ENCODE results near the gene AMOTL2. TPM values are rescaled to one million over a fixed set of nuclear protein-coding genes. Genes with fewer than 3 reads are reported as not detected.

Gene AMOTL2
- total RNA-seq, 4 donors from 2014 or later: 49.4 to 87.5 (median 61.4) TPM

DNA sequence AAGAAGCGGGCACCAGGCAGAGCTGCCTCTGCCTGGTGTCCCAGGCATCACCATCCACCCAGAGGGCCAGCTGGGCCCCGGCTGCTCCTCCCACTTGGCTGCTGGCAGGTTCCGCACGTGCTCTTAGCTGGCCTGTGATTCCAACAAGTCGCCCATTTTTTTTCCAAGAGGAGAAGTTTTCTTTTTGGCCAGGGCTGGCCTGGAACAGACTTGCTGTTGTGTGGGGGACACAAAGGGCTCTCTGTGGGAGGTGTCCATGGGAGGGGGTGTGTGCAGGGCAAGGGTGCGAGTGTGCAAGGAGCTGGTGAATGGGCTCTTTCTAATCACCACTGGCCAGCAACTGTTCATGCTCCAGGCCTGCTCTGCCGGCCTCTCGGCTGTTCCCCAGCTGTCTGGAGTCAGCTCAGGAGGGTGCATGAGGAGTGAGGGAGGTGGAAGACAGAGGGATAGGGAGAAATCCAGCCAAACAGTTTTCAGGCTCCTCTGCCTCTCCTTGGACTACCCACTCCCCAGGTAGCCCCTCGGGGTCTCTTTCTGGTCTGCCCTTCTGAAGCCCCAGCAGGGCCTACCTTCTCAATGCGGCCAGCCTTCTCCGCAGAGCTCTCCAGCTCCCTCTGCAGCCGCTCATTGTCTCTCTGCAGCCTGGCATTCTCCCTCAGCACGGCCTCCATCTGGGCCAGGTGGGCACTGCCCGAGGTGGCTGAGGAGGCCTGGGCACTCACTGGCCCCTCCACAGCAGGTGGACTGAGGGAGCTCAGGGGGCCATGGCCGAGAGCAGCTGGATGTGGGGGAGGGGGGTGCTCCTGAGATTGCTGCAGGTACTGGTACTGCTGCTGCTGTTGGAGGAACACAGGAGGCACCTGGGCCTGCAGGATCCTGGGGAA lies 7.1 kb downstream of the AMOTL2 start:
- H3K27ac ChIP-seq: peak overlapping the region; percentile 97 to 99
- intact Hi-C loops (cut with DNase I; ENCODE audit: low total_unique reads): no loop called here
- no peaks in the 10 kb centered on the region for H3K36me3 ChIP-seq
- TF ChIP-seq, protein P1, sequence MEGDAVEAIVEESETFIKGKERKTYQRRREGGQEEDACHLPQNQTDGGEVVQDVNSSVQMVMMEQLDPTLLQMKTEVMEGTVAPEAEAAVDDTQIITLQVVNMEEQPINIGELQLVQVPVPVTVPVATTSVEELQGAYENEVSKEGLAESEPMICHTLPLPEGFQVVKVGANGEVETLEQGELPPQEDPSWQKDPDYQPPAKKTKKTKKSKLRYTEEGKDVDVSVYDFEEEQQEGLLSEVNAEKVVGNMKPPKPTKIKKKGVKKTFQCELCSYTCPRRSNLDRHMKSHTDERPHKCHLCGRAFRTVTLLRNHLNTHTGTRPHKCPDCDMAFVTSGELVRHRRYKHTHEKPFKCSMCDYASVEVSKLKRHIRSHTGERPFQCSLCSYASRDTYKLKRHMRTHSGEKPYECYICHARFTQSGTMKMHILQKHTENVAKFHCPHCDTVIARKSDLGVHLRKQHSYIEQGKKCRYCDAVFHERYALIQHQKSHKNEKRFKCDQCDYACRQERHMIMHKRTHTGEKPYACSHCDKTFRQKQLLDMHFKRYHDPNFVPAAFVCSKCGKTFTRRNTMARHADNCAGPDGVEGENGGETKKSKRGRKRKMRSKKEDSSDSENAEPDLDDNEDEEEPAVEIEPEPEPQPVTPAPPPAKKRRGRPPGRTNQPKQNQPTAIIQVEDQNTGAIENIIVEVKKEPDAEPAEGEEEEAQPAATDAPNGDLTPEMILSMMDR (IDR thresholded peaks at IDR 0.05): no peak
- TF ChIP-seq POLR2A (IDR thresholded peaks at IDR 0.05): no peak
- no peak overlapping the region for H3K4me3 ChIP-seq
- peaks cover 10 to 78% of the 10 kb centered on the region in 2 donors for H3K4me1 ChIP-seq
- H3K9me3 ChIP-seq: no peaks in the 10 kb centered on the region
- DNase-seq: peak in 1 of 2 donors; percentile 59
- H3K27me3 ChIP-seq: no peaks in the 10 kb centered on the region

DNA sequence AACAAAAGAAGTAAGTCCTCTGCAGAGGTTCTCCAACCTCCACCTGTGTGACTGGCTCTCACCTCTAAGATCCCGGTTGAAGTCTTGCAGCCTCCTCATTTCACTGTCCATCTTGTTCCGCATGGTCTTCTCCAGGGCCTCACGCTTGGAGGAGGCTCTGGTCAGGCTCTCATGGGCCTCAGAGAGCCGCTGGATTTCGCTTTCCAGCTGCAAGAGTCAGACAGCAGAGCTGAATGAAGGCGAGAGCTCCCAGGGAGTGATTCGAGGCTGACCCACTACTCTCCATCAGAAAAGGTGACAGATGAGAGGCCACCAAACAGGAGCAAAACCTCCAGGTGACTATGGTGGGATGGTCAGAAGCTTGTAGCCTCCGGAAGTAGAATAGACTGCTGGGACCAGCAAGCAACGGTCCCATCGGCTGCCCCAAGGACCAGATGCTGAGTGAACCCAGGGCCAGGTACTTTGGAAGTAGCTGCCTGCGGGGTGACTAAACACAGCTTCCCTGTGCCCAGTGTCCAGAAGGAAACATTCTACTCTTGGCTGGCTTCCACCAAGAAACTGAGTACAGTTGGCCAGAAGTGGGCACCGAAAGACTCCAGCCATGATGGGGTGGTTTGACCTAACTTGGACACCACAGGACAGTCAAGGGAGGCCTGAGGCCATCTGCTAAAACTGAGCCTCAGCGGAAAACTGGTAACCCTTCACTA lies 7.9 kb downstream of the AMOTL2 start:
- H3K27ac ChIP-seq: peak overlapping the region; percentile 97 to 99

DNA sequence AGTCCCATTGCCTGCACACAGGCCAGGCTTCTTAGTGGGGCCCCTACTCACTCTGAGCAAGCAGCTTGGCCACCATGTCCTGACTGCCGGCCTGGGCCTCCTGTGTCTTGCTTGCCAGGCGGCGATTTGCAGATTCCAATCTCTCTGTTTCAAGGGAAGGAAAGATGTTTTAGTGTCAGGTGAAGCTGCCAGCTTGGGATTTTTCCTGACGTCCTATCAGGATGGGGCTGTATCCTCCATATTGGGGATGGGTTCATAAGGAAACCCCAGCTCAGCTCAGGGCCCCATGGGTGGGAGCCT lies 8.5 kb downstream of the AMOTL2 start:
- Histone ChIP-seq H3K27me3 (no peaks in the 10 kb centered on the region), H3K4me3 (no peak overlapping the region), H3K4me1 (peaks cover 5 to 71% of the 10 kb centered on the region in 2 donors), H3K27ac (peak overlapping the region; percentile 97 to 99), H3K9me3 (no peaks in the 10 kb centered on the region), H3K36me3 (no peaks in the 10 kb centered on the region)
- TF ChIP-seq POLR2A (IDR thresholded peaks at IDR 0.05): no peak
- TF ChIP-seq, protein P1 (IDR thresholded peaks at IDR 0.05): no peak
- no peak for DNase-seq
- intact Hi-C loops (cut with DNase I; ENCODE audit: low total_unique reads): no loop called here

More for the DNA sequence above, 7.9 kb downstream of the AMOTL2 start:
- Histone ChIP-seq H3K4me1 (peaks cover 10 to 76% of the 10 kb centered on the region in 2 donors), H3K4me3 (no peak overlapping the region), H3K27me3 (no peaks in the 10 kb centered on the region), H3K36me3 (no peaks in the 10 kb centered on the region), H3K9me3 (no peaks in the 10 kb centered on the region)
- intact Hi-C loops (cut with DNase I; ENCODE audit: low total_unique reads): no loop called here
- TF ChIP-seq, protein P1 (IDR thresholded peaks at IDR 0.05): no peak
- no peak for TF ChIP-seq POLR2A (IDR thresholded peaks at IDR 0.05)
- DNase-seq: no peak

DNA sequence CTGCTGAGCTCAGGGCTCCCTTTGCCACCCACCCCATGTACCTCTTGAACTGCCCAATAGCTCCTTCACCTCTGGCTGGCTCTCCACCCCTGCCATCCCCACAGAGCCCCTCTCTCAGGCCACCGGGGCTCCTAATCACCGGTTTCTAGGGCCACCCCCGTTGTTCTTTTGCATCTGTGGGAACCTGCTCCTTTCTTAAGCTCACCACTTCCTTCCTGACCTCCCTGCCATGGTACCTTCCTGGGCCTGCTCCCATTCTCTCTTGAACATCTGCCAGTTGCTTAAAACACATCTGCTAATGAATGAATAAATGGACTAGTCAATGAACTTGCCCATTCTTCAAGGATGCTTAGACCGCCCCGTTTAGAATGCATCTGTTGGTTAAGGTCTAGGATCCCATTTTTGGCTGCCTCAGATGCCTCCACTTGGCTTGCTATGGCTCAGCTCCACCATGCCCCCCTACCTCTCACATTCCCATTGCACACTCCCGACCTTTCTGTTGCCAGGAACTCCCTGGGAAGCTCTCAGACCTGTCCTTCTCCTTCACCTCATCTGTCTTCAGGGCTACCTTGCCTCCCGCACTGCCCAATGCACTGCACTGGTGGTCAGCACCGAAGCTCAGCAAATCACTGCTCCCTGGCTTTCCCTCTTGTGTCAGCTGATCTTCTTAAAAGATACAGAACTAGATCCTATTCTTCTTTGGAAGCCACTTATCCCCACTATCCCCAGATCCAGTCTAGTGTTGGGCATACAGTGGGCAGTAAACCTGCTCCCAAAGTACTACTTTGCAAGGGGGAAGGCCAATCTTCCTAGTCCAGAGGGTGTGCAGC lies 9.1 kb downstream of the AMOTL2 start:
- Histone ChIP-seq H3K4me3 (no peak overlapping the region), H3K9me3 (no peaks in the 10 kb centered on the region), H3K27ac (peak overlapping the region; percentile 97 to 99), H3K4me1 (peaks cover 5 to 66% of the 10 kb centered on the region in 2 donors), H3K27me3 (no peaks in the 10 kb centered on the region), H3K36me3 (no peaks in the 10 kb centered on the region)
- no peak for DNase-seq
- intact Hi-C loops (cut with DNase I; ENCODE audit: low total_unique reads): loop anchor here (5.0 kb wide), 1 partner anchor 53 kb away; no protein-coding TSS in a partner anchor
- TF ChIP-seq, protein P1 (IDR thresholded peaks at IDR 0.05): no peak
- TF ChIP-seq POLR2A (IDR thresholded peaks at IDR 0.05): no peak
